GM10266 (cell line): ENCODE measurements around the gene EPHB3.

Experiments
- DNase-seq: peaks from one replicate; pipeline ENCODE4 v3.0.0; 2012; ENCODE audit errors: extremely low spot score
- CTCF ChIP-seq: IDR thresholded peaks from 2 replicates; pipeline ENCODE4 v1.5.1; 2012; ENCODE audit warnings: mild to moderate bottlenecking, low read depth; ENCODE audit not compliant: control insufficient read depth, insufficient read depth; ENCODE audit errors: missing control alignments

The EPHB3 gene

DNA sequence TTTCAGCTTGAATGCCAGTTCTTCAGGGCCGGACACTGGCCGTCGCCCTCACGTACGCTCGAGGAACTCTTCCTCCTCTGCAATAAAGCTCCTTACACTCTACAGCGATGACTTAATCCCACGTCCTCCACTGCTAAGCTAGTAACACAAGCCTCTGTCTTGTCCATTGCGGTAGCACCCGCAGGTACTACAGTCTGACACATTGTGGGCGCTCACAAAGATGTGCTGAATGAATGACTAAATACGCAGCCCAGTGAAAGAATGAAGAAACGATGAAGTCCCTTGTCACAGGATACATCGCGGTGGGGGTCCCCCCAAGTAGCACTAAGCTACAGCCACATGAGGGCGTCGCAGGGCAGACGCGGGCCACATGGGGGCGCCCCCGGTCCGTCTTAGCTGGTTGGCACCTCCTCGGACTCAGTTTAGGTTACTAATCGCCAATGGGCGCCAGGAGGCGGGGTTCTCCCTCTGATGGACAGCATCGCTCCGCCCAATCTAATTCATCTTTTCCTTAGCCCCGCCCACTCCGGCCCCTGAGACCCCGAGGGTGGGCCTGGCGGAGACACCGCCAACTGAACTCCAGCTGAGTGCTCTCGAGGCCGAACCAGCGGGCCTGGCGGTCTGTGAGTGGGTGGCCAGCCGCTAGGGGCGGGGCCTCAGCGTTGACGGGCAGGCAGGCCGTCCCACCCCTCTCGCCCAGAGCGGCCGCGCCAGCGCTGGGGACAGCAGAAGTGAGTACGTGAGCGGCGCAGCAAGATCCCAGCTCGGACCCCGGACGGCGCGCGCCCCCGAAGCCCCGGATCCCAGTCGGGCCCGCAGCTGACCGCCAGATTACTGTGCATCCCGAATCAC lies at the start of gene EPHB3:
TSS of gene EPHB3 (plus strand) at position 725 of the 852 bp plus-strand sequence. CDS start 451 bp downstream, outside the sequence.
- peak; percentile 99 for DNase-seq

GRCh38 chr3:184512621-184513020 lies 49.0 kb upstream of the EPHB3 start:
- DNase-seq = no peak
- no peak for TF ChIP-seq CTCF

More for the DNA sequence above, at the start of gene EPHB3:
- peak; percentile 99 for TF ChIP-seq CTCF

DNA sequence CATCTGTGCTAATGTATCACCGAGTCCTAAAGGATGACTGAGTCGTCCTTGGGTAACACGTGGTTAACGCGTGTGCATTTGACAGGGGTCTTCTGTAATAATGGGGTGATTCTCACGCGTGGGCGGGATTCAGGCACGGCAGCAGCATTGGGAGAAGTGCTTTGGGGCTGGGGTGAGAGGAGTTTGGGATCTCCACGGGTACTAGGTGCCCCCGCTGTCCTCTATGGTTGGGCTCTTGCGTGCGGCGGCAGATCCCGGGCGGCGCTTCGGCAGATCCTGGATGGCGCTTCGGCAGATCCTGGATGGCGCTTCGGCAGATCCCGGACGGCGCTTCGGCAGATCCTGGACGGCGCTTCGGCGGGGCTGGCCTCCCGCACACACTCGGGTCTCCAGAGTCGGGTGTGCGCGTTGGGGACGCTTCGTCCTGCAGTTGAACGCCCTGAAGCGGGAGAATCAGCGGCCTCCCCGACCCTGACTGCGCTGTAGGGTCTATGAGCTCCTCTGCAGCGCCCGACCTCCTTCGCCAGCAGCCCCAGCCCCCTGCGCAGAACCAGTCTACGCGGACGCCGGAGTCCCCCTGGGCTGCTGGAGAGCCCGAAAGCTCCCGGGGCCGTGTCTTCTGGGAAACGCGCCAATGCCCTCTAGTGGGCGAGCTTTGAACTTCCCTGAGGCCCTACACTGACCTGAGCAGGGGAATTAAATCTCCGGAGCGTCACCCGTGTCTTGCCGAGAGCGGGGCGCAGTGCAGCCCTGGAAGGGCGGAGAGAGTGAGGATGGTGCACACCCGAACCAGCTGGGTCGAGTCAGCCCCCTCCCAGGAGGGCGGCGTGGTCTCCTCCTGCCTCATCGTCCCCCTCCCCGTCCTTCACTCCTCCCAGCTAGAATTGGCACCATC lies 48.1 kb upstream of the EPHB3 start:
- TF ChIP-seq CTCF = peak; percentile 97
- DNase-seq = peak; percentile 93

GRCh38 chr3:184514171-184514490 lies 47.5 kb upstream of the EPHB3 start:
- DNase-seq = no peak
- TF ChIP-seq CTCF = no peak

DNA sequence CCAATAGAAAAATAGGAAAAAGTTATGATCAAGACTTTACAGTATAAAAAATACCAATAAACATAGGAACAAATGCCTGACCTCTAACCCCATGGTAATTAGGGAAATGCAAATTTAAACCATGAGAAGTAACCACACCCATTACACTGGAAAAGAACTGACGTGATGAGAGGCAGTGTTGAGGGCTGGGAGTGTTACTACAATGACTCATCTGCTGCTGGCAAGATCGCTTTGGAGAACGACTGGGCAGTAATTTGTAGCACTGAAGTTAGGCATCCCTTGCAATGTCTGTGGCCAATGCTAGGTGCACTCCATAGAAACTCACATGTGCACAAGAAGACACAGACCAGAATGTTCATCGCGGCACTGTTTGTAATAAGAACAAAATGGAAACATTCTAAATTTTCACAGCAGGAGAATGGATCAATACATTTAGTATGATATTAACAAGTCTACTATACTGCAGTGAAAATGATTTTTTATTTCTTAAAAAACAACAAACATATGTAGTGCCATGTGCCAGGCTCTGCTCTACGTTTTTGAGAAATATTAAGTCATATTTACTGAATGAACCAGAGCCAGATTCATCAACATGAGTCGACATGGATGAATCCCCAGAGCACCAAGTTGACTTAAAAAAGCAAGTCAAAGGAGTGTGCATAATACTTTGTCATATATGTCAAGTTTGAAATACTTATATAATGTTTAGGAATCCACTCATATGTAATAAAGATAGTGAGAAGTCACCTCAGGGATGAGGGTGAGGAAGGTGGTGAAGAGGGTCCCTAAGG lies 37.6 kb upstream of the EPHB3 start:
- no peak for TF ChIP-seq CTCF
- DNase-seq = no peak

GRCh38 chr3:184524981-184525336 lies 36.6 kb upstream of the EPHB3 start:
- TF ChIP-seq CTCF = no peak
- peak; percentile 61 for DNase-seq
